H54 (cell line): Measurements from ENCODE around the gene LEKR1.
"Not testable (repeated sequence)": the region's sequence is repeated elsewhere in the genome, so short reads cannot be mapped to it uniquely, and the experiment has no call there.

Experiments used
- DNase-seq: peaks from one replicate; pipeline ENCODE4 v3.0.0; 2011; ENCODE audit warnings: low spot score, mixed read lengths; ENCODE audit not compliant: insufficient read length
- FAIRE-seq: peaks from 3 replicates; lab custom pipeline; 2011; peaks lifted over from hg19 to GRCh38; lab: Jason Lieb, UNC
- POLR2A ChIP-seq: IDR thresholded peaks from 2 replicates; pipeline ENCODE4 v1.6.1; 2011; ENCODE audit warnings: low read depth, mild to moderate bottlenecking, low read length

LEKR1 gene

GRCh38 chr3:156920399-156920798 lies 94.2 kb downstream of the LEKR1 start:
- DNase-seq (no peak), FAIRE-seq (no peak)
- TF ChIP-seq POLR2A: no peak

GRCh38 chr3:156923349-156923748 lies 97.2 kb downstream of the LEKR1 start:
- no peak for FAIRE-seq
- no peak for DNase-seq
- TF ChIP-seq POLR2A: no peak

- DNase-seq (no peak), FAIRE-seq (no peak)
- no peak for TF ChIP-seq POLR2A
Observed at GRCh38 chr3:156938724-156939123, 112.6 kb downstream of the LEKR1 start.

- FAIRE-seq: peak; percentile 48
- TF ChIP-seq POLR2A: no peak
- no peak for DNase-seq
Observed at GRCh38 chr3:156939315-156939714, 113.2 kb downstream of the LEKR1 start.

- no peak for DNase-seq
- TF ChIP-seq POLR2A: no peak
- FAIRE-seq: no peak
Observed at GRCh38 chr3:156941311-156941710, 115.2 kb downstream of the LEKR1 start.

- FAIRE-seq: no peak
- no peak for DNase-seq
- no peak for TF ChIP-seq POLR2A
Observed at GRCh38 chr3:156948402-156949210, 122.5 kb downstream of the LEKR1 start.

- DNase-seq: no peak
- TF ChIP-seq POLR2A: no peak
- no peak for FAIRE-seq
Observed at GRCh38 chr3:156952011-156952410, 125.9 kb downstream of the LEKR1 start.

- FAIRE-seq: no peak
- no peak for DNase-seq
- TF ChIP-seq POLR2A: no peak
Observed at GRCh38 chr3:156957715-156958114, 131.6 kb downstream of the LEKR1 start.

- TF ChIP-seq POLR2A: no peak
- no peak for DNase-seq
- FAIRE-seq: no peak
Observed at GRCh38 chr3:156963096-156963495, 136.9 kb downstream of the LEKR1 start.

- no peak for FAIRE-seq
- no peak for TF ChIP-seq POLR2A
Observed at GRCh38 chr3:156964577-156964976, 138.4 kb downstream of the LEKR1 start.

GRCh38 chr3:156966349-156966748 lies 140.2 kb downstream of the LEKR1 start:
- DNase-seq, FAIRE-seq: not testable (repeated sequence)

More at GRCh38 chr3:156964577-156964976, 138.4 kb downstream of the LEKR1 start:
- DNase-seq: no peak

- FAIRE-seq: peak; percentile 43
- TF ChIP-seq POLR2A: no peak
- DNase-seq: no peak
Observed at GRCh38 chr3:156973954-156974353, 147.8 kb downstream of the LEKR1 start.

- FAIRE-seq (no peak), DNase-seq (no peak)
- no peak for TF ChIP-seq POLR2A
Observed at GRCh38 chr3:156974931-156975330, 148.8 kb downstream of the LEKR1 start.

GRCh38 chr3:156975721-156976120 lies 149.6 kb downstream of the LEKR1 start:
- DNase-seq: no peak
- TF ChIP-seq POLR2A: no peak
- no peak for FAIRE-seq

- FAIRE-seq: no peak
- DNase-seq: no peak
- no peak for TF ChIP-seq POLR2A
Observed at GRCh38 chr3:156976933-156977332, 150.8 kb downstream of the LEKR1 start.
